Peyer's patch (tissue), 4 donors: ENCODE data around the gene LMOD1. TPM values are rescaled to one million over a fixed set of nuclear protein-coding genes. Genes with fewer than 3 reads are reported as not detected.

Source experiments
- DNase-seq, 3 donors: peaks; one replicate each; pipeline ENCODE4 v3.0.0-alpha.2; 2017 to 2019
- H3K27ac ChIP-seq, 4 donors: fragments of 200-600 bp; sonication (generic); one replicate each; pipeline ENCODE4 v1.5.1; 2016 to 2019
- H3K27me3 ChIP-seq, 2 donors: fragments of 200-600 bp; sonication (generic); one replicate each; pipeline ENCODE4 v1.5.1; 2019
- H3K36me3 ChIP-seq, 3 donors: fragments of 200-600 bp; sonication (generic); one replicate each; pipeline ENCODE4 v1.5.1; 2016 to 2019
- H3K4me1 ChIP-seq, 4 donors: fragments of 200-600 bp; sonication (generic); one replicate each; pipeline ENCODE4 v1.5.1; 2016 to 2019
- H3K4me3 ChIP-seq, 4 donors: fragments of 200-600 bp; sonication (generic); 1 replicate in 3 of 4; 2 replicates in 1 of 4; pipeline ENCODE4 v1.5.1; 2016 to 2019; ENCODE audit warnings: mild to moderate bottlenecking in 1 of 4
- H3K9me3 ChIP-seq, 4 donors: fragments of 200-600 bp; sonication (generic); one replicate each; pipeline ENCODE4 v1.5.1; 2016 to 2019; ENCODE audit warnings: mild to moderate bottlenecking in 1 of 4
- POLR2A ChIP-seq, 2 donors: fragments of 450-650 bp; IDR thresholded peaks; one replicate each; pipeline ENCODE4 v1.5.1; 2017; ENCODE audit warnings: antibody characterized with exemption in 2 of 2, mild to moderate bottlenecking in 2 of 2, moderate library complexity in 2 of 2
- total RNA-seq, 4 donors: library from RNA; depleted of rRNA; stranded (reverse); fragments of >200 nt; gene quantifications; one replicate each; pipeline ENCODE4 v1.1.0, GENCODE V29; 2016
- TF ChIP-seq, protein P1 (sequence below), 6 experiments: fragments of 450-650 bp in 4 of 6; fragments of 200-600 bp in 2 of 6; sonication (generic) in 1 of 6; IDR thresholded peaks; one replicate each; pipeline ENCODE4 v1.5.1; 2017 to 2019; ENCODE audit warnings: antibody characterized with exemption in 6 of 6, mild to moderate bottlenecking in 3 of 6, moderate library complexity in 1 of 6

The LMOD1 gene
- total RNA-seq, 4 donors from 2014 or later, result 10.0 to 70.1 (median 32.6) TPM

DNA sequence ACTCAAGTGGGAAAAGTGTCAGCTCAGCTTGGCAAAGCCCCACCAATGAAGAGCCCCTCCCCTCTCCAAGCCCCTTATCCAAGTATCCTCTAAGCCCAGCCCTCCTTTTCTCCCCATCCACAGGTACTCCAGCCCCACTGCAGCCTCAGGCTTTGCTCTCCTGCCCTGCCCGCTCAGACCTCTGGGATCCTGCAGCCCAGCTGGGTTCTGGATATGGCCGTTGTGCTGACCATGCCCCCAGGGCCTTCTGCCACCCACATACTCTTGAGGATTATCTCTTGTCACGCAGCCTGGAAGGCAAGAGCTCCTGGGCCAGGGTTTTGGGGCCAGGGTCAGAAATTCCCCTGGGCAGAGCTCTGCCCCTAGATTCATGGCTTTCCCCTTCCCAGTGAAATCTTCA is 52.9 kb downstream of the LMOD1 start:
- H3K27ac ChIP-seq, result no peak overlapping the region
- DNase-seq, result no peak
- no peak overlapping the region for H3K4me3 ChIP-seq
- peaks cover 0 to 22% (median 5%) of the 10 kb centered on the region in 4 donors for H3K4me1 ChIP-seq
- H3K9me3 ChIP-seq, result no peaks in the 10 kb centered on the region
- H3K27me3 ChIP-seq, result peaks cover 0 to 4% of the 10 kb centered on the region in 2 donors
- TF ChIP-seq, protein P1, sequence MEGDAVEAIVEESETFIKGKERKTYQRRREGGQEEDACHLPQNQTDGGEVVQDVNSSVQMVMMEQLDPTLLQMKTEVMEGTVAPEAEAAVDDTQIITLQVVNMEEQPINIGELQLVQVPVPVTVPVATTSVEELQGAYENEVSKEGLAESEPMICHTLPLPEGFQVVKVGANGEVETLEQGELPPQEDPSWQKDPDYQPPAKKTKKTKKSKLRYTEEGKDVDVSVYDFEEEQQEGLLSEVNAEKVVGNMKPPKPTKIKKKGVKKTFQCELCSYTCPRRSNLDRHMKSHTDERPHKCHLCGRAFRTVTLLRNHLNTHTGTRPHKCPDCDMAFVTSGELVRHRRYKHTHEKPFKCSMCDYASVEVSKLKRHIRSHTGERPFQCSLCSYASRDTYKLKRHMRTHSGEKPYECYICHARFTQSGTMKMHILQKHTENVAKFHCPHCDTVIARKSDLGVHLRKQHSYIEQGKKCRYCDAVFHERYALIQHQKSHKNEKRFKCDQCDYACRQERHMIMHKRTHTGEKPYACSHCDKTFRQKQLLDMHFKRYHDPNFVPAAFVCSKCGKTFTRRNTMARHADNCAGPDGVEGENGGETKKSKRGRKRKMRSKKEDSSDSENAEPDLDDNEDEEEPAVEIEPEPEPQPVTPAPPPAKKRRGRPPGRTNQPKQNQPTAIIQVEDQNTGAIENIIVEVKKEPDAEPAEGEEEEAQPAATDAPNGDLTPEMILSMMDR (IDR thresholded peaks at IDR 0.05), result no peak
- no peak for TF ChIP-seq POLR2A (IDR thresholded peaks at IDR 0.05)
- no peaks in the 10 kb centered on the region for H3K36me3 ChIP-seq

DNA sequence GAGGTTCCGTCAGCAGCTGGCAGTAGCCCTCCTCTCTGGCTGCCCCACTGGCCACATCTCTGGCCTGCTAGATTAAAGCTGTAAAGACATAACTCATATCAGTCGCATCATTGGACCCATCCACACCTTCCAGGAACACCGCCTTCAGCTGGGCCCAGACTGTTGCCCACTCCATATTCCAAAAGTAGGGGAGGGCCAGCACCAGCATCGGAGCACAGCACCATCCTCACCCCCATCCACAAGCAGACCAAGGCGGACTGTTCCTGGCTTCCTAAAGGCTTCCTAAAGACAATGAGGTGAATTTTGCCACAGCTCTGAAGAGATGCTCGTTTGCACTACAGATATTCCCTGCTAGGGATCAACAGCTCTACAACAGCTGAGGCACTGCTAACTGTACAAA is 54.1 kb downstream of the LMOD1 start:
- H3K27ac ChIP-seq, result no peak overlapping the region
- H3K27me3 ChIP-seq, result peaks cover 0 to 4% of the 10 kb centered on the region in 2 donors
- no peak for TF ChIP-seq POLR2A (IDR thresholded peaks at IDR 0.05)
- TF ChIP-seq, protein P1 (IDR thresholded peaks at IDR 0.05), result no peak
- no peaks in the 10 kb centered on the region for H3K9me3 ChIP-seq
- peaks cover 0 to 22% (median 5%) of the 10 kb centered on the region in 4 donors for H3K4me1 ChIP-seq
- H3K36me3 ChIP-seq, result no peaks in the 10 kb centered on the region
- no peak overlapping the region for H3K4me3 ChIP-seq
- DNase-seq, result no peak

DNA sequence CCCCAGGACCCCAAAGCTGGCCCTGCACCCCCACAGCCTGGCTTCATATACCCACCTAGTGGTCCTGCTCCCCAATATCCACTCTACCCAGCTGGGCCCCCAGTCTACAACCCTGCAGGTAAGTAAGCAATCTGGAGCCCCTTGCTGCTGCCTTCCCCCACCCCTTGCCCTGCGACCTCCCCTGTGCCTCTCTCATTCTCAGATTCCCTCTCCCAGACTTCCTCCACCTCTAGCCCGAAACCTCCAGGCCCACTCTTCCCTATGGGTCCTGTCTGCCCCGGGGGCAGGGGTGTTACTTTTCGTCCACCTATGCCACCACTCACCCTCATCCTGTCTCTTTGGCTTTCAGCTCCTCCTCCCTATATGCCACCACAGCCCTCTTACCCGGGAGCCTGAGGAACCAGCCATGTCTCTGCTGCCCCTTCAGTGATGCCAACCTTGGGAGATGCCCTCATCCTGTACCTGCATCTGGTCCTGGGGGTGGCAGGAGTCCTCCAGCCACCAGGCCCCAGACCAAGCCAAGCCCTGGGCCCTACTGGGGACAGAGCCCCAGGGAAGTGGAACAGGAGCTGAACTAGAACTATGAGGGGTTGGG is 54.8 kb downstream of the LMOD1 start:
- Histone ChIP-seq H3K27me3 (peaks cover 0 to 4% of the 10 kb centered on the region in 2 donors), H3K36me3 (no peaks in the 10 kb centered on the region), H3K27ac (no peak overlapping the region), H3K4me1 (peaks cover 0 to 22% (median 5%) of the 10 kb centered on the region in 4 donors), H3K9me3 (no peaks in the 10 kb centered on the region), H3K4me3 (no peak overlapping the region)
- DNase-seq, result no peak
- no peak for TF ChIP-seq POLR2A (IDR thresholded peaks at IDR 0.05)
- TF ChIP-seq, protein P1 (IDR thresholded peaks at IDR 0.05), result no peak

DNA sequence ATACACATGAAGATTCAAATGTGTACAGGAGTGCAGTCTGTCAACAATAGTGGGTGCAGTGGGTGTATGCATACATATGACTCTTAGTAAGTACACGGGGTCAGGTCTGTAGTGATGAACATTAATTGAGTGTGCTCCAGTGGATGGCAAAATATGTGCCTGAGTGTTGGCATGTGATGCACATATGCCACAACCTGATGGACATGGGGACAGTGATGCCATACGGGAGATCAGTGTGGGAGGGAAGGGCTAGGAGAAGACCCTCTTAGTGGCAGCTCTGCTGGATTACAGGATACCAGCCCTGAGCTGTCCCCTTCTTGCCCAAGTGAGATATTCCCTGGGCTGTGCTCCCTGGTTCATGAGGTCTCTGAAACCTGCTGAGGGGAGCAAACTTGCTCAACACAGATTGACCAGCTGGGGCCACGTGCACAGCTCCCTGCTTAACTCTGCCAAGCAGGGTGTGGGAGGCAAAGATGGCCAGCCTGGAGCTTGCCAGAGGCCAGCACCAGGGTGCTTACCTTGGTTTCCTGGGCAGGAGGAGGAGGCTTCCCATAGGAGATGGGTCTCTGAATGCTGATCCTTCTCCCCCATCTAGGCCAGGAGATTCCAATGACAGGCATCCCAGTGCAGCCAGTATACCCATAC is 55.4 kb downstream of the LMOD1 start:
- no peak overlapping the region for H3K27ac ChIP-seq

DNA sequence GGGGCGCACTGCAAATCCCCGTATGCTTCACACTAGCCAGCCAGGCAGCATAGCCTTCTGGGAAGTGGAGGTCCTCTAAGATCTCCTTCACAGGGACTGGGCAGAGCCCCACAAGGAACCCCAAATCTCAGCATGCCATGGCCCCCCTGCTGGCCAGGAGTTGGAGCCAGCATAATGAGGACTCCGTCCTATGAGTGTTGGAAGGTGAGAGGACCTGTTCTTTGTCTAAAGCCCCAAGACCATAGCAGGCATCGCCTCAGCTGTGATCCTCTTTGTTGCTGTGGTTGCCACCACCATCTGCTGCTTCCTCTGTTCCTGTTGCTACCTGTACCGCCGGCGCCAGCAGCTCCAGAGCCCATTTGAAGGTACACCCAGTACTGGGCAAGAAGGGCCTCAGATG is 56.1 kb downstream of the LMOD1 start:
- Histone ChIP-seq H3K4me1 (peaks cover 0 to 22% (median 5%) of the 10 kb centered on the region in 4 donors), H3K4me3 (no peak overlapping the region), H3K27ac (no peak overlapping the region), H3K27me3 (peaks cover 0 to 4% of the 10 kb centered on the region in 2 donors), H3K9me3 (no peaks in the 10 kb centered on the region), H3K36me3 (no peaks in the 10 kb centered on the region)
- DNase-seq, result no peak
- no peak for TF ChIP-seq POLR2A (IDR thresholded peaks at IDR 0.05)
- TF ChIP-seq, protein P1 (IDR thresholded peaks at IDR 0.05), result no peak

More for the DNA sequence above, 55.4 kb downstream of the LMOD1 start:
- Histone ChIP-seq H3K36me3 (no peaks in the 10 kb centered on the region), H3K4me3 (no peak overlapping the region), H3K4me1 (peaks cover 0 to 22% (median 5%) of the 10 kb centered on the region in 4 donors), H3K27me3 (peaks cover 0 to 4% of the 10 kb centered on the region in 2 donors), H3K9me3 (no peaks in the 10 kb centered on the region)
- no peak for DNase-seq
- no peak for TF ChIP-seq POLR2A (IDR thresholded peaks at IDR 0.05)
- TF ChIP-seq, protein P1 (IDR thresholded peaks at IDR 0.05), result no peak
